Esophagus muscularis mucosa (tissue), 4 donors: ENCODE data around the gene KATNAL2.

Experiments
- EP300 ChIP-seq: sonication (generic); formaldehyde crosslinking; IDR thresholded peaks from one replicate; pipeline ENCODE4 v1.6.1; 2017; ENCODE audit warnings: antibody characterized with exemption
- POLR2A ChIP-seq: fragments of 450-650 bp; IDR thresholded peaks from one replicate; pipeline ENCODE4 v1.6.1; 2017; ENCODE audit warnings: antibody characterized with exemption, moderate library complexity, mild to moderate bottlenecking, low read depth
- POLR2AphosphoS5 ChIP-seq, 2 donors: sonication (generic); formaldehyde crosslinking; IDR thresholded peaks; one replicate each; pipeline ENCODE4 v1.6.1; 2017; ENCODE audit warnings: antibody characterized with exemption in 2 of 2
- TF ChIP-seq, protein P1 (sequence below), 3 experiments: fragments of 200-600 bp in 2 of 3; fragments of 450-650 bp in 1 of 3; sonication (generic) in 2 of 3; IDR thresholded peaks; one replicate each; pipeline ENCODE4 v1.5.1; 2017 to 2019; ENCODE audit warnings: antibody characterized with exemption in 3 of 3, mild to moderate bottlenecking in 2 of 3, moderate library complexity in 1 of 3

DNA sequence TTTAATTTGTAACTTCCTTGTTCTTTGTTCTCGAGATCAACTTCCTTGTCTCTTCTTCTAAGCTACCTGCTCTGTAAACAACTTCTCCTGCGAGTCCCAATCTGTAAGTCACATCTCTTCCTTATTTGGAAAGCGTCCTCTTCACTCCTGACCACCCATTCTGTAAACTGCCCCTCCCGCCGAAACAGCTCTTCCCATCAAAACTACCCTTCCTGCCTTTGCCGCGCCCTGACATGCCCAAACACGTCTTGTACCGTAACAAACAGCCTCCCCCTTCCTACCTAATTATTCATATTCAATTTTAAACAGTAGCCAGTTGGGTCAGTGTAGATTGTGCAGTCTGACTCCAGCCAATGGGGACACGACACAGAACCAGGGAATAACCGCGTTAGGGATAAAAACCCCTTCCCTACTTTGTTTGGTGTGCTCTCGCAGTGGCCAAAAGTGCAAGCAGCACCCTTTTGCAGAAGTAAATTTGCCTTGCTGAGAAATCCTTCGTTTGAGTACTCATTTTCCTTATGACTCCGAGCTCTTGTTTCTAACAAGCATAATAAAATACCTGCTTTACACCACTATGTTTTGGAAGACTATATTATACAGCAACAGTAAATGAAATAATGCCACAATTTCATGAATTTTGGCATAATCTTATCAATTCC, 39.9 kb upstream of the KATNAL2 start:
- TF ChIP-seq, protein P1, sequence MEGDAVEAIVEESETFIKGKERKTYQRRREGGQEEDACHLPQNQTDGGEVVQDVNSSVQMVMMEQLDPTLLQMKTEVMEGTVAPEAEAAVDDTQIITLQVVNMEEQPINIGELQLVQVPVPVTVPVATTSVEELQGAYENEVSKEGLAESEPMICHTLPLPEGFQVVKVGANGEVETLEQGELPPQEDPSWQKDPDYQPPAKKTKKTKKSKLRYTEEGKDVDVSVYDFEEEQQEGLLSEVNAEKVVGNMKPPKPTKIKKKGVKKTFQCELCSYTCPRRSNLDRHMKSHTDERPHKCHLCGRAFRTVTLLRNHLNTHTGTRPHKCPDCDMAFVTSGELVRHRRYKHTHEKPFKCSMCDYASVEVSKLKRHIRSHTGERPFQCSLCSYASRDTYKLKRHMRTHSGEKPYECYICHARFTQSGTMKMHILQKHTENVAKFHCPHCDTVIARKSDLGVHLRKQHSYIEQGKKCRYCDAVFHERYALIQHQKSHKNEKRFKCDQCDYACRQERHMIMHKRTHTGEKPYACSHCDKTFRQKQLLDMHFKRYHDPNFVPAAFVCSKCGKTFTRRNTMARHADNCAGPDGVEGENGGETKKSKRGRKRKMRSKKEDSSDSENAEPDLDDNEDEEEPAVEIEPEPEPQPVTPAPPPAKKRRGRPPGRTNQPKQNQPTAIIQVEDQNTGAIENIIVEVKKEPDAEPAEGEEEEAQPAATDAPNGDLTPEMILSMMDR (IDR thresholded peaks at IDR 0.05): no peak
- no peak for TF ChIP-seq POLR2A
- TF ChIP-seq POLR2AphosphoS5 (IDR thresholded peaks at IDR 0.05): no peak
- TF ChIP-seq EP300: no peak
